ENCODE results near the gene PMPCA.

PMPCA gene

DNA sequence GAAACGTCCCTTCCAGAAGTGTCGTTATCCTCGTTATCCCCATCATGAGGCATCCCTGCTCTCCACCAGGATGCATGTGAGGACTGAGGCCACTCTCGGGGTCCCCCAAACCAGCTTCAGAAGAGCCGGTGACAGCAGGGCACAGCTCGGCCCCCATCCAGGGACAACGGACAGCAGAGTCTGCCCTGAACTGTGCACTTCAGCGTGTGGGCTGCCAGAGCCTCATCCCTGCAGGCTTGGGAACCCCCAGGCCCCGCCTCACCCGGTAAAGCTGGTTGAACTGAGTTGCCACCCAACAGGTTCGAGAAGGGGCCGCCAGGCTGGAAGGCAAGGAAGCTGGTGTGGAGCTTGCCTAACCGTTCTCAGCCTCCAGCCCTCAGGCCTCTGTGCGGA lies 36.3 kb upstream of the PMPCA start:
- no peak for TF ChIP-seq TEAD4 (IDR thresholded peaks at IDR 0.05)
- TF ChIP-seq CEBPB (IDR thresholded peaks at IDR 0.05): no peak
- TF ChIP-seq, protein P1, sequence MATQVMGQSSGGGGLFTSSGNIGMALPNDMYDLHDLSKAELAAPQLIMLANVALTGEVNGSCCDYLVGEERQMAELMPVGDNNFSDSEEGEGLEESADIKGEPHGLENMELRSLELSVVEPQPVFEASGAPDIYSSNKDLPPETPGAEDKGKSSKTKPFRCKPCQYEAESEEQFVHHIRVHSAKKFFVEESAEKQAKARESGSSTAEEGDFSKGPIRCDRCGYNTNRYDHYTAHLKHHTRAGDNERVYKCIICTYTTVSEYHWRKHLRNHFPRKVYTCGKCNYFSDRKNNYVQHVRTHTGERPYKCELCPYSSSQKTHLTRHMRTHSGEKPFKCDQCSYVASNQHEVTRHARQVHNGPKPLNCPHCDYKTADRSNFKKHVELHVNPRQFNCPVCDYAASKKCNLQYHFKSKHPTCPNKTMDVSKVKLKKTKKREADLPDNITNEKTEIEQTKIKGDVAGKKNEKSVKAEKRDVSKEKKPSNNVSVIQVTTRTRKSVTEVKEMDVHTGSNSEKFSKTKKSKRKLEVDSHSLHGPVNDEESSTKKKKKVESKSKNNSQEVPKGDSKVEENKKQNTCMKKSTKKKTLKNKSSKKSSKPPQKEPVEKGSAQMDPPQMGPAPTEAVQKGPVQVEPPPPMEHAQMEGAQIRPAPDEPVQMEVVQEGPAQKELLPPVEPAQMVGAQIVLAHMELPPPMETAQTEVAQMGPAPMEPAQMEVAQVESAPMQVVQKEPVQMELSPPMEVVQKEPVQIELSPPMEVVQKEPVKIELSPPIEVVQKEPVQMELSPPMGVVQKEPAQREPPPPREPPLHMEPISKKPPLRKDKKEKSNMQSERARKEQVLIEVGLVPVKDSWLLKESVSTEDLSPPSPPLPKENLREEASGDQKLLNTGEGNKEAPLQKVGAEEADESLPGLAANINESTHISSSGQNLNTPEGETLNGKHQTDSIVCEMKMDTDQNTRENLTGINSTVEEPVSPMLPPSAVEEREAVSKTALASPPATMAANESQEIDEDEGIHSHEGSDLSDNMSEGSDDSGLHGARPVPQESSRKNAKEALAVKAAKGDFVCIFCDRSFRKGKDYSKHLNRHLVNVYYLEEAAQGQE (IDR thresholded peaks at IDR 0.05; ENCODE audit: low read depth): no peak
- TF ChIP-seq EGR1 (IDR thresholded peaks at IDR 0.05): no peak
- no peak for TF ChIP-seq FOXM1 (IDR thresholded peaks at IDR 0.05; ENCODE audit: borderline replicate concordance, low read depth)
- no peak for TF ChIP-seq CREB1 (IDR thresholded peaks at IDR 0.05; ENCODE audit: low read depth)
- no peak for TF ChIP-seq NFIC (IDR thresholded peaks at IDR 0.05)
- no peak for TF ChIP-seq RAD21 (IDR thresholded peaks at IDR 0.05; ENCODE audit: low read depth)
- no peak for TF ChIP-seq YY1 (IDR thresholded peaks at IDR 0.05; ENCODE audit: low read depth)
- TF ChIP-seq EP300 (IDR thresholded peaks at IDR 0.05; ENCODE audit: borderline replicate concordance): no peak
- TF ChIP-seq, protein P2, sequence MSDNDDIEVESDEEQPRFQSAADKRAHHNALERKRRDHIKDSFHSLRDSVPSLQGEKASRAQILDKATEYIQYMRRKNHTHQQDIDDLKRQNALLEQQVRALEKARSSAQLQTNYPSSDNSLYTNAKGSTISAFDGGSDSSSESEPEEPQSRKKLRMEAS (IDR thresholded peaks at IDR 0.05): no peak
- TF ChIP-seq ZBTB7A (IDR thresholded peaks at IDR 0.05; ENCODE audit: low read depth): no peak; the same call in 1 of the 2 replicates
- TF ChIP-seq TAF1 (IDR thresholded peaks at IDR 0.05; ENCODE audit: low read depth): no peak
- TF ChIP-seq, protein P3, sequence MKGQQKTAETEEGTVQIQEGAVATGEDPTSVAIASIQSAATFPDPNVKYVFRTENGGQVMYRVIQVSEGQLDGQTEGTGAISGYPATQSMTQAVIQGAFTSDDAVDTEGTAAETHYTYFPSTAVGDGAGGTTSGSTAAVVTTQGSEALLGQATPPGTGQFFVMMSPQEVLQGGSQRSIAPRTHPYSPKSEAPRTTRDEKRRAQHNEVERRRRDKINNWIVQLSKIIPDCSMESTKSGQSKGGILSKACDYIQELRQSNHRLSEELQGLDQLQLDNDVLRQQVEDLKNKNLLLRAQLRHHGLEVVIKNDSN (IDR thresholded peaks at IDR 0.05): no peak
- TF ChIP-seq TCF12 (IDR thresholded peaks at IDR 0.05; ENCODE audit: low read depth): no peak

DNA sequence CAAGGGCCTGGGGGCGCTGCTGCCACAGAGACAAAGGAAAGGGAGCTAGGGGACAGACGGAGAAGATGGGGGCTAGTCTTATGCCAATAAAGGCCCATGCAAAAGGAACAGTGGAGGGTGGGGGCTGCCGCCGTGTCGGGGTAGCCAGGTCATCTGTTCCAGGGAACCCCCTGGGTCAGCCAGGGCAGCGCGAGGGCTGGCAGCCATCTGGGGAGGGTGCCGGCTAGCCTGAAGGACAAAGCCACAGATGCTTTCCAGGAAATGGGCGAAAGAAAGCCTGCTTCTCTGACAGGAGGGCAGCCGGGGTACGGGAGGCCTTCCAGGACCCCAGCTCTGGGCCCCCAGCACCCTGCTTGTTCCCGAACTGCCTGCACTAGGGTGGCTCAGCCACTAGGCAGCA lies 35.4 kb upstream of the PMPCA start:
- TF ChIP-seq EGR1 (IDR thresholded peaks at IDR 0.05) (no peak), CEBPB (IDR thresholded peaks at IDR 0.05) (no peak), NFIC (IDR thresholded peaks at IDR 0.05) (no peak), TCF12 (IDR thresholded peaks at IDR 0.05; ENCODE audit: low read depth) (no peak), ZBTB7A (IDR thresholded peaks at IDR 0.05; ENCODE audit: low read depth) (no peak), TAF1 (IDR thresholded peaks at IDR 0.05; ENCODE audit: low read depth) (no peak)
- TF ChIP-seq, protein P2 (IDR thresholded peaks at IDR 0.05): no peak

DNA sequence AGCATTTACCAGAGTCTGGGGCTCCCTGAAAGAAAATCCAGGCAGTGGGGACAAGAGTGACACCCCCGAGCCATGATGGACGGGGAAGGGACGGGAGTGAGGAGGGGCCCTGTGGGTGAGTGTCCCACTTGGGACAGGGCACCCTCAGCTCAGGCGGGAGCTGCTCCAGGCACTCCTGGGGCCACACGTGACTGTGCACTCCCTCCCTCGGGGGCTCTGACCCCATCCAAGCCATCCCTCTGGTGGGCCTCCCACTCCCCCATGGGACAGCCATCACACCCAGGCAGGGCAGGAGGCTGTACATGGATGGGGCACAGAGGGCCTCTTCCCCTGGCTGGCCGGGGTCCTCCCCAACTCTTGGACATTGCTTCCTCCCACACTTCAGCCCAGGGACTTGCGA lies 34.0 kb upstream of the PMPCA start:
- no peak for TF ChIP-seq TEAD4 (IDR thresholded peaks at IDR 0.05)
- no peak for TF ChIP-seq NFIC (IDR thresholded peaks at IDR 0.05)
- TF ChIP-seq TCF12 (IDR thresholded peaks at IDR 0.05; ENCODE audit: low read depth): no peak
- TF ChIP-seq, protein P1 (IDR thresholded peaks at IDR 0.05; ENCODE audit: low read depth): no peak
- TF ChIP-seq, protein P2 (IDR thresholded peaks at IDR 0.05): no peak
- no peak for TF ChIP-seq TAF1 (IDR thresholded peaks at IDR 0.05; ENCODE audit: low read depth)
- TF ChIP-seq ZBTB7A (IDR thresholded peaks at IDR 0.05; ENCODE audit: low read depth): no peak
- TF ChIP-seq CREB1 (IDR thresholded peaks at IDR 0.05; ENCODE audit: low read depth): no peak
- TF ChIP-seq FOXM1 (IDR thresholded peaks at IDR 0.05; ENCODE audit: borderline replicate concordance, low read depth): no peak
- TF ChIP-seq EP300 (IDR thresholded peaks at IDR 0.05; ENCODE audit: borderline replicate concordance): no peak
- TF ChIP-seq, protein P3 (IDR thresholded peaks at IDR 0.05): no peak
- no peak for TF ChIP-seq CEBPB (IDR thresholded peaks at IDR 0.05)
- no peak for TF ChIP-seq RAD21 (IDR thresholded peaks at IDR 0.05; ENCODE audit: low read depth)
- no peak for TF ChIP-seq YY1 (IDR thresholded peaks at IDR 0.05; ENCODE audit: low read depth)

DNA sequence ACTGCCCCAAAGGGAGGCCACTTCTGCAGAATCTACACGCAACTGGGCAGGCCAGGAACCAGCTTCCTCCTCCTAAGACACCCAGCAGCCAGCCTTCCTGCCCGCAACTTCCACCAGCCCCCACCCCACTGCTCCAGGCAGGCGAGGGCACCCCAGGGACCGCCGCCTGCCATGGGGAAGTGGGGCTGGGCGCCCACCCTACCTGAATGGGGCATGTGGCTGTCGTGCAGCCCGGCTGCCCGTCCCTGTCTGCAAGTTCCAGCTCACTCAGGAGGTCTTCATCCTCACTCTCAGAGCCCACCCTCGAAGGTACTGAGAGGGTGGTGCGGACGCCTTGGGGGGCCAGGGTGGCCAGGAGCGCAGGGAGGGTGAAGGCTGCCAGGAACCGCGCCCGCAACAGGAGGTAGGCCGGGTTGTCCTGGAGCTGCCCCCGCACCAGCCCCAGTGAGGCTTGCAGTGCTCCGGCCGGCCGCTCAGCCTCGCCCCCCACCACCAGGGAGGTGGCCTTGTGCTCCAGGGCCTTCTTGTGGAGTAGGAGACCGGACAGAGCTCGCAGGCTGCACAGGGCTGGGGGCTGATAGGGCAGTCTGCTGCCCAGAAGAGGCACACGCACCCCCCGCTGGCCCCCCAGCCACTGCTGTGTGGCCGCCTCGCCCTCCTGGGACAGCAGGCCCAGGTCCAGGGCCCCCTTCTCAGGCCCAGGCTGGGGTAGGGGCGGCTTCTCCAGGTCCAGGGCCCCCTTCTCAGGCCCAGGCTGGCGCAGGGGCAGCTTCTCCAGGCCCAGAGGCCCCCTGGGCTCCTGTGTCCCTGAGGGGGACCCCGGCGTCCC lies 32.9 kb upstream of the PMPCA start:
- TF ChIP-seq NFIC (IDR thresholded peaks at IDR 0.05): no peak
- no peak for TF ChIP-seq CEBPB (IDR thresholded peaks at IDR 0.05)
- TF ChIP-seq YY1 (IDR thresholded peaks at IDR 0.05; ENCODE audit: low read depth): no peak
- TF ChIP-seq RAD21 (IDR thresholded peaks at IDR 0.05; ENCODE audit: low read depth): no peak
- no peak for TF ChIP-seq TEAD4 (IDR thresholded peaks at IDR 0.05)
- no peak for TF ChIP-seq EP300 (IDR thresholded peaks at IDR 0.05; ENCODE audit: borderline replicate concordance)
- TF ChIP-seq EGR1 (IDR thresholded peaks at IDR 0.05): no peak
- TF ChIP-seq, protein P2 (IDR thresholded peaks at IDR 0.05): no peak
- TF ChIP-seq FOXM1 (IDR thresholded peaks at IDR 0.05; ENCODE audit: borderline replicate concordance, low read depth): no peak

All from Ishikawa (cell line).